ENCODE data around the gene POLR3B.
"Not testable (repeated sequence)": the region's sequence is repeated elsewhere in the genome, so short reads cannot be mapped to it uniquely, and the experiment has no call there.

POLR3B gene

GRCh38 chr12:106446419-106447092 lies 89.0 kb downstream of the POLR3B start:
- DNase-seq, result no peak
- H3K4me1 ChIP-seq, result no peaks in the 10 kb centered on the region
- no peak overlapping the region for H3K4me3 ChIP-seq (ENCODE audit: low read depth, low read length)
- no peaks in the 10 kb centered on the region for H3K27me3 ChIP-seq
- no peak for TF ChIP-seq CTCF (IDR thresholded peaks at IDR 0.05; ENCODE audit: low read depth, low read length)
- H3K9me3 ChIP-seq, result no peaks in the 10 kb centered on the region
- no peaks in the 10 kb centered on the region; the same call in 1 of the 2 replicates for H3K36me3 ChIP-seq

GRCh38 chr12:106452309-106452708 lies 94.8 kb downstream of the POLR3B start:
- no peaks in the 10 kb centered on the region for H3K27me3 ChIP-seq
- no peak for DNase-seq
- no peak overlapping the region for H3K4me3 ChIP-seq (ENCODE audit: low read depth, low read length)
- H3K36me3 ChIP-seq, result peaks cover under 1% of the 10 kb centered on the region
- no peaks in the 10 kb centered on the region for H3K9me3 ChIP-seq
- H3K4me1 ChIP-seq, result no peaks in the 10 kb centered on the region
- no peak for TF ChIP-seq CTCF (IDR thresholded peaks at IDR 0.05; ENCODE audit: low read depth, low read length)

- H3K4me3 ChIP-seq (ENCODE audit: low read depth, low read length), result no peak overlapping the region
- H3K4me1 ChIP-seq, result no peaks in the 10 kb centered on the region
- no peaks in the 10 kb centered on the region for H3K27me3 ChIP-seq
- no peak for DNase-seq
- H3K36me3 ChIP-seq, result peaks cover 18% of the 10 kb centered on the region
- TF ChIP-seq CTCF (IDR thresholded peaks at IDR 0.05; ENCODE audit: low read depth, low read length), result no peak
- H3K9me3 ChIP-seq, result no peaks in the 10 kb centered on the region
Measured at GRCh38 chr12:106455111-106455510, 97.6 kb downstream of the POLR3B start.

- TF ChIP-seq CTCF (IDR thresholded peaks at IDR 0.05; ENCODE audit: low read depth, low read length), result no peak
- DNase-seq, result no peak
- Histone ChIP-seq H3K4me1 (no peaks in the 10 kb centered on the region), H3K27me3 (no peaks in the 10 kb centered on the region), H3K4me3 (ENCODE audit: low read depth, low read length) (no peak overlapping the region), H3K9me3 (no peaks in the 10 kb centered on the region), H3K36me3 (peaks cover 18% of the 10 kb centered on the region)
Measured at GRCh38 chr12:106459124-106459523, 101.6 kb downstream of the POLR3B start.

- Histone ChIP-seq H3K27me3 (no peaks in the 10 kb centered on the region), H3K4me1 (no peaks in the 10 kb centered on the region), H3K36me3 (peaks cover 18% of the 10 kb centered on the region), H3K4me3 (ENCODE audit: low read depth, low read length) (no peak overlapping the region), H3K9me3 (no peaks in the 10 kb centered on the region)
- TF ChIP-seq CTCF (IDR thresholded peaks at IDR 0.05; ENCODE audit: low read depth, low read length), result no peak
- DNase-seq, result no peak
Measured at GRCh38 chr12:106459534-106459933, 102.0 kb downstream of the POLR3B start.

- Histone ChIP-seq H3K27me3 (no peaks in the 10 kb centered on the region), H3K36me3 (peaks cover 18% of the 10 kb centered on the region), H3K4me1 (no peaks in the 10 kb centered on the region), H3K9me3 (no peaks in the 10 kb centered on the region), H3K4me3 (ENCODE audit: low read depth, low read length) (no peak overlapping the region)
- no peak for TF ChIP-seq CTCF (IDR thresholded peaks at IDR 0.05; ENCODE audit: low read depth, low read length)
- DNase-seq, result no peak
Measured at GRCh38 chr12:106461730-106462129, 104.2 kb downstream of the POLR3B start.

- not testable (repeated sequence) for DNase-seq
Measured at GRCh38 chr12:106465605-106466004, 108.1 kb downstream of the POLR3B start.

GRCh38 chr12:106475662-106476061 lies 118.1 kb downstream of the POLR3B start:
- not testable (repeated sequence) for H3K9me3 ChIP-seq; H3K36me3 ChIP-seq; H3K4me1 ChIP-seq; H3K27me3 ChIP-seq; DNase-seq; H3K4me3 ChIP-seq (ENCODE audit: low read depth, low read length)

More at GRCh38 chr12:106465605-106466004, 108.1 kb downstream of the POLR3B start:
- not testable (repeated sequence) for H3K4me1 ChIP-seq; H3K4me3 ChIP-seq (ENCODE audit: low read depth, low read length); H3K27me3 ChIP-seq; H3K9me3 ChIP-seq; H3K36me3 ChIP-seq

GRCh38 chr12:106477627-106478026 lies 120.1 kb downstream of the POLR3B start:
- not testable (repeated sequence) for H3K9me3 ChIP-seq; DNase-seq; H3K36me3 ChIP-seq; H3K4me3 ChIP-seq (ENCODE audit: low read depth, low read length); H3K27me3 ChIP-seq; H3K4me1 ChIP-seq

All from BE2C (cell line).